Right cardiac atrium (tissue), 5 donors: ENCODE results near the gene SUCLG2. TPM values are rescaled to one million over a fixed set of nuclear protein-coding genes. Genes with fewer than 3 reads are reported as not detected.
A peak's percentile ranks its signal among the peaks of the same experiment; 100 is the strongest.

Source experiments
- ATAC-seq, 2 donors: fragments of 200-7000 bp; cut with Tn5 transposase; one replicate each; pipeline versions ENCODE4 v1.8.0 to v1.9.1; 2020; ENCODE audit warnings: moderate library complexity in 2 of 2, mild to moderate bottlenecking in 1 of 2
- DNase-seq, 3 donors: peaks; one replicate each; pipeline ENCODE4 v3.0.0-alpha.2; 2020
- H3K27ac ChIP-seq: one replicate; pipeline ENCODE4 v1.5.1; 2013; ENCODE audit warnings: mild to moderate bottlenecking, low read length, control low read depth, moderate library complexity
- H3K27me3 ChIP-seq: one replicate; pipeline ENCODE4 v1.6.1; 2013; ENCODE audit not compliant: control insufficient read depth, insufficient read depth
- H3K4me1 ChIP-seq: one replicate; pipeline ENCODE4 v1.6.1; 2013; ENCODE audit warnings: low read length; ENCODE audit not compliant: control insufficient read depth, insufficient read depth
- H3K4me3 ChIP-seq: one replicate; pipeline ENCODE4 v1.5.1; 2013; ENCODE audit warnings: low read length, control low read depth
- H3K9me3 ChIP-seq: one replicate; pipeline ENCODE4 v1.6.1; 2013; ENCODE audit warnings: low read length; ENCODE audit not compliant: control insufficient read depth
- WGBS: extraction: QIAGEN DNeasy Blood & Tissue Kit; methylation state at CpG from one replicate; pipeline ENCODE4 v1.1.7; 2013; 5-methylcytosine and 5-hydroxymethylcytosine counted together
- intact Hi-C, 4 donors: fragments of 100-400 bp; cut with DNase I; formaldehyde crosslinking; loops; one replicate each; pipeline versions ENCODE4 v1.11.0 to v1.14.0; 2022 to 2023
- long read RNA-seq, 4 donors: library from polyadenylated mRNA; unstranded; transcript quantifications; one replicate each; pipeline ENCODE4 v2.0.0, GENCODE V29; 2020 to 2021
- polyA plus RNA-seq: library from polyadenylated mRNA; stranded (reverse); fragments of 200-250 nt; gene quantifications from one replicate; pipeline ENCODE4 v1.2.3, GENCODE V29; 2013
- total RNA-seq, 4 donors: library from RNA; stranded (reverse); fragmentation: NEBNext Ultra II Directional; extraction: Animal tissue kit (Norgen Biotek cat#: 25700); gene quantifications; one replicate each; pipeline ENCODE4 v1.2.1, GENCODE V29; 2021
- donor health status: healthy with polysubstance abuse.
- donor health status: DM: no; HTN: yes; CAD: no.
- donor health status: DM: no; HTN: no; CAD: no.
- donor health status: DM: no; HTN: yes; CAD: no; lungs with severe emphysema.
- donor health status: DM: yes; HTN: yes; CAD: no.

Gene SUCLG2, protein sequence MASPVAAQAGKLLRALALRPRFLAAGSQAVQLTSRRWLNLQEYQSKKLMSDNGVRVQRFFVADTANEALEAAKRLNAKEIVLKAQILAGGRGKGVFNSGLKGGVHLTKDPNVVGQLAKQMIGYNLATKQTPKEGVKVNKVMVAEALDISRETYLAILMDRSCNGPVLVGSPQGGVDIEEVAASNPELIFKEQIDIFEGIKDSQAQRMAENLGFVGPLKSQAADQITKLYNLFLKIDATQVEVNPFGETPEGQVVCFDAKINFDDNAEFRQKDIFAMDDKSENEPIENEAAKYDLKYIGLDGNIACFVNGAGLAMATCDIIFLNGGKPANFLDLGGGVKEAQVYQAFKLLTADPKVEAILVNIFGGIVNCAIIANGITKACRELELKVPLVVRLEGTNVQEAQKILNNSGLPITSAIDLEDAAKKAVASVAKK
- total RNA-seq: 10 to 100 TPM; 66.3 to 84.8 (median 73.2) TPM
- 50.6 TPM for polyA plus RNA-seq
- long read RNA-seq, donor 1, transcript SUCLG2-201 (11 exons, 2,352 nt): major isoform, 287 of 321 reads
- long read RNA-seq, donor 1, partial matches to known transcripts: 18 of 321 reads
- long read RNA-seq, donor 1, other reads (novel, unspliced or antisense): 13 of 321 reads
- long read RNA-seq, donor 2, transcript SUCLG2-201 (11 exons, 2,352 nt): major isoform, 56 of 59 reads
- long read RNA-seq, donor 2, partial matches to known transcripts: 0 of 59 reads
- long read RNA-seq, donor 2, other reads (novel, unspliced or antisense): 3 of 59 reads
- long read RNA-seq, donor 3, transcript SUCLG2-201 (11 exons, 2,352 nt): major isoform, 563 of 632 reads
- long read RNA-seq, donor 3, partial matches to known transcripts: 23 of 632 reads
- long read RNA-seq, donor 3, other reads (novel, unspliced or antisense): 43 of 632 reads
- long read RNA-seq, donor 4, transcript SUCLG2-201 (11 exons, 2,352 nt): major isoform, 86 of 100 reads
- long read RNA-seq, donor 4, partial matches to known transcripts: 7 of 100 reads
- long read RNA-seq, donor 4, other reads (novel, unspliced or antisense): 7 of 100 reads

GRCh38 chr3:67654099-67654843, at the start of gene SUCLG2:
TSS of gene SUCLG2 (minus strand) at chr3:67654612. CDS start at chr3:67654586, 26 bp downstream.
- H3K9me3 ChIP-seq: no peaks in the 10 kb centered on the region
- DNase-seq (peak; percentile 95 to 97 (median 97)), ATAC-seq (peak; percentile 99)
- H3K27me3 ChIP-seq: no peaks in the 10 kb centered on the region
- H3K27ac ChIP-seq: peak within 1 kb of the TSS; percentile 91
- intact Hi-C loops: no loop called here
- H3K4me3 ChIP-seq: peak within 1 kb of the TSS; percentile 89
- H3K4me1 ChIP-seq: peaks cover 8% of the 10 kb centered on the region
- WGBS: under 1% methylated on average over 66 of the region's 66 CpGs

DNA sequence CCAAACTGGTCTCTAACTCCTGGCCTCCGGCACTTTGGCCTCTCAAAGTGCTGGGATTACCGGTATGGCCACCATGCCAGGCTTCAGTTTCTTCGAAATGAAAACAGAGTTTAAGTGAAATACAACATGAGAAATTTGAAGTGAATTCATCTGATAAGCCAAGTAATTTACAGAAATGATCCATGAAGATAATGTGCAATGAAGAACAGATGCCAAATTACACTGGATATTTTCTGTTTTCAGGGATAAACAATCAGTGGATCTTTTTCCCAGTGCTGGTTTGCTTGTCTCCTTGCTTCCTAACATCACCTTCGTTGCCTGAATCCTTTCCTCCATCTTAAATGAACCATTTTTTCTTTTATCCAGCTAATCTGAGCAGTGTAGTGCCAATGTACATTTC, 46.2 kb upstream of the SUCLG2 start:
- WGBS: 93% methylated on average over 4 of the region's 4 CpGs
- Histone ChIP-seq H3K4me1 (no peaks in the 10 kb centered on the region), H3K27me3 (no peaks in the 10 kb centered on the region), H3K4me3 (no peak overlapping the region), H3K9me3 (no peaks in the 10 kb centered on the region), H3K27ac (no peak overlapping the region)
- ATAC-seq: no peak
- DNase-seq: no peak
- intact Hi-C loops: no loop called here

DNA sequence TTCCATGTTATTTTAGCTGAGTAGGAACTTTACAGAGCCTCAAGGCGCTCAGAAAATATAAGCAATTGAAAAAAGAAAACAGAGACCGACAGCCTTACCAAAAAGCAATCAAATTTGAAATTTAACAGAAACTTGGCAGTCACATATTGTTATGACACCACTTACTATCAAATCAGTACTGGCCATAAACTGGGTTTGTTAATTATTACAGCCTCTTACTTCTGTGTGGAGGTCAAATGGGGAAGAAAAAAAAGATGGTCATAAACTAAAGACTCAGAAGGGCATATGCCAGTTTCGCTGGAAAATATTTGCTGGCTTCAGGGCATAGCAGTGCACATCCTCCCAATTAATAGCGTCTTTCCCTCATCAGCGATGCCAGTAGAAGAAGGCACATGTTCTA, 45.5 kb upstream of the SUCLG2 start:
- Histone ChIP-seq H3K4me3 (no peak overlapping the region), H3K27me3 (no peaks in the 10 kb centered on the region), H3K4me1 (no peaks in the 10 kb centered on the region), H3K9me3 (no peaks in the 10 kb centered on the region), H3K27ac (no peak overlapping the region)
- DNase-seq: no peak
- WGBS: 91% methylated on average over 5 of the region's 5 CpGs
- no peak for ATAC-seq
- intact Hi-C loops: no loop called here

DNA sequence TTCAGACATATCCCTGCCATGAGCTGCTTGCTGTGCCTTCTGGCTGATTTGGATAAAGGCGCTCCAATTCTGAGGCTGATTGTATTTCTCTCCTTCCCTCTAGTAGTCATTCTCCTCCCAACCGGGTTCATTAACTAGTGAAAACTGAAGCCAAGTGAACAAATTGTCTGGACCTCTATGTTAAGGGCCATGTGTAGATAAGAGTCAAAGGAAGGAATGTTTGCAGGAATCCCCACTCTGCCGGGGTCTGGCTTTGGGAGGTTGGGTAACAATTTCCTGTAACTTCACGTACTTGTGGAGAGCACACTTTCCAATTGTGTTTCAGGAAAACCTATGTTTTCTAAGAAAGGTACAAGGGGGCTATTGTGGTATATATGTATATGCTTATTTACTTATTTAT, 38.2 kb upstream of the SUCLG2 start:
- no peak overlapping the region for H3K4me3 ChIP-seq
- H3K27me3 ChIP-seq: no peaks in the 10 kb centered on the region
- intact Hi-C loops: no loop called here
- ATAC-seq (no peak), DNase-seq (no peak)
- no peaks in the 10 kb centered on the region for H3K9me3 ChIP-seq
- no peak overlapping the region for H3K27ac ChIP-seq
- H3K4me1 ChIP-seq: no peaks in the 10 kb centered on the region
- WGBS: 42% methylated on average over 4 of the region's 4 CpGs

GRCh38 chr3:67691926-67692325, 37.5 kb upstream of the SUCLG2 start:
- no peaks in the 10 kb centered on the region for H3K4me1 ChIP-seq
- WGBS: 61% methylated on average over 1 of the region's 1 CpG
- H3K9me3 ChIP-seq: no peaks in the 10 kb centered on the region
- H3K27ac ChIP-seq: no peak overlapping the region
- ATAC-seq: no peak
- H3K27me3 ChIP-seq: no peaks in the 10 kb centered on the region
- intact Hi-C loops: no loop called here
- no peak overlapping the region for H3K4me3 ChIP-seq
- no peak for DNase-seq

DNA sequence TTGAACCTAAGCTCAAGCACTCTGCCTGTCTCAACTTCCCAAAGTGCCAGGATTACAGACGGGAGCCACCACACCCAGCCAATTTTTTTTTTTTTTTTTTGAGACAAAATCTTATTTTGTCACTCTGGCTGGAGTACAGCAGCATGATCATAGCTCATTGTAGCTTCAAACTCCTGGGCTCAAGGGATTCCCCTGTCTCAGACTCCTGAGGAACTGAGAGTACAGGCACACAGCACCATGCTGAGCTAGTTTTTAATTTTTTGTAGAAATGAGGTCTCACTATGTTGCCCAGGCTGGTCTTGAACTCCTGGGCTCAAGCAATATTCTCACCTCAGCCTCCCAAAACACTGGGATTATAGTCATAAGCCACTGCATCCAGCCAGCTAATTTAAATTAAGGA, 36.8 kb upstream of the SUCLG2 start:
- Histone ChIP-seq H3K9me3 (no peaks in the 10 kb centered on the region), H3K4me3 (no peak overlapping the region), H3K4me1 (no peaks in the 10 kb centered on the region), H3K27me3 (no peaks in the 10 kb centered on the region), H3K27ac (no peak overlapping the region)
- DNase-seq: no peak
- no peak for ATAC-seq
- intact Hi-C loops: no loop called here
- WGBS: 85% methylated on average over 1 of the region's 1 CpG

GRCh38 chr3:67689806-67690205, 35.4 kb upstream of the SUCLG2 start:
- DNase-seq (no peak), ATAC-seq (no peak)
- WGBS: 54% methylated on average over 1 of the region's 1 CpG
- Histone ChIP-seq H3K9me3 (no peaks in the 10 kb centered on the region), H3K4me3 (no peak overlapping the region), H3K4me1 (no peaks in the 10 kb centered on the region), H3K27ac (no peak overlapping the region), H3K27me3 (no peaks in the 10 kb centered on the region)
- intact Hi-C loops: no loop called here

DNA sequence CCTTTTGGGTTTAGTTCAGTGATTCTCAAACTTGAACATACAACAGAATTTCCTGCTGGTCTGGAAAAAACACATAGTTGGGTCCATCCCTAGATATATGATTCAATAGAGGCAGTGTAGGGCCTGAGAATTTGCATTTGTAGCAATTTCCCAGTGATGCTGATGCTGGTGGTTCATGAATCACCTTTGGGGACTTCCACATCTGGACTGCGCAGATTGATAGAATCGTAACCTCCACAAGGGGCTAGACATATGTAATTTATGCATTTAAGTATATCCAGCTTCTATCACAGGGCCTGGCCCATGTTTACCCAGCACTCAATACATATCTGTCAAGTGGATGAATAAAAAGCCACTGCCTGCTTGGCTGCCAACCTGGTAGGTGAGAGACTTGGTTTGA, 33.8 kb upstream of the SUCLG2 start:
- intact Hi-C loops: no loop called here

DNA sequence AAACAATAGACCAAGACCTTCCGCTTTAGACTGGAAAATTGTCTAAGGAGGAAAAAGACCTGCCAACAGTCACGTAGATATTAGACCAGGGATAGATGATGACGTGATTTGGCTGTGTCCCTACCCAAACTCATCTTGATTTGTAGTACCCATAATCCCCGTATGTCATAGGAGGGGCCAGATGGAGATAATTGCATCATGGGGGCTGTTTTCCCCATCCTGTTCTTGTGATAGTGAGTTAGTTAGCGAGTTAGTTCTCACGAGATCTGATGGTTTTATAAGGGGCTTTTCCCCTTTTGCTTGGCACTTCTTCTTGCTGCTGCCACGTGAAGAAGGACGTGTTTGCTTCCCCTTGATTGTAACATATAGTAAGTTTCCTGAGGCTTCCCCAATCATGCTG, 31.7 kb upstream of the SUCLG2 start:
- Histone ChIP-seq H3K27me3 (no peaks in the 10 kb centered on the region), H3K4me3 (no peak overlapping the region), H3K4me1 (no peaks in the 10 kb centered on the region), H3K27ac (no peak overlapping the region), H3K9me3 (no peaks in the 10 kb centered on the region)
- no peak for DNase-seq
- intact Hi-C loops: no loop called here
- 81% methylated on average over 8 of the region's 8 CpGs for WGBS
- ATAC-seq: no peak

More for the DNA sequence above, 33.8 kb upstream of the SUCLG2 start:
- Histone ChIP-seq H3K27me3 (no peaks in the 10 kb centered on the region), H3K27ac (no peak overlapping the region), H3K4me1 (no peaks in the 10 kb centered on the region), H3K4me3 (no peak overlapping the region), H3K9me3 (no peaks in the 10 kb centered on the region)
- WGBS: 98% methylated on average over 2 of the region's 2 CpGs
- no peak for ATAC-seq
- no peak for DNase-seq

DNA sequence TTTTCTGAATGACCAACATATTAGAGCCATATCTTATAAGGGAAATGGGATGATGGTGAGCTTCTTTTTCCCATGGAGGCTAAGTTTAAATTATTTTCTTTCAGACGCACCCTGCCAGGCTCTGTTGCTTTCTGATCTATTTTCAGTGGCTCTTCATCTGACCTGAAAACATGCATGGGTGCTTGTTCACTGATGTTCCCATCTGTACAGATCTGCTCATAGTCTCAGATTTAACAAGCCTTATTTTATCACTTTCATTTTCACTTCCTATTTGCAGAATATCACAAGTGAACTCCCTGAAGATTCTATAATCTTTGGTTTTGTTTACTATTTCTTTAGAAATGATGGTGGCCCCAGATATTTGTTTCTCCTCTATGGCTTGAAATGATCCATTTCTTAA, 31.1 kb upstream of the SUCLG2 start:
- Histone ChIP-seq H3K27ac (no peak overlapping the region), H3K4me3 (no peak overlapping the region), H3K4me1 (no peaks in the 10 kb centered on the region), H3K27me3 (no peaks in the 10 kb centered on the region), H3K9me3 (no peaks in the 10 kb centered on the region)
- DNase-seq (no peak), ATAC-seq (no peak)
- intact Hi-C loops: no loop called here
- WGBS: 54% methylated on average over 1 of the region's 1 CpG
